ENCODE data around the gene TMEM164. TPM values are rescaled to one million over a fixed set of nuclear protein-coding genes. Genes with fewer than 3 reads are reported as not detected.

The TMEM164 gene
- total RNA-seq, 2 donors from 2014 or later: 12.2 to 24.1 TPM

DNA sequence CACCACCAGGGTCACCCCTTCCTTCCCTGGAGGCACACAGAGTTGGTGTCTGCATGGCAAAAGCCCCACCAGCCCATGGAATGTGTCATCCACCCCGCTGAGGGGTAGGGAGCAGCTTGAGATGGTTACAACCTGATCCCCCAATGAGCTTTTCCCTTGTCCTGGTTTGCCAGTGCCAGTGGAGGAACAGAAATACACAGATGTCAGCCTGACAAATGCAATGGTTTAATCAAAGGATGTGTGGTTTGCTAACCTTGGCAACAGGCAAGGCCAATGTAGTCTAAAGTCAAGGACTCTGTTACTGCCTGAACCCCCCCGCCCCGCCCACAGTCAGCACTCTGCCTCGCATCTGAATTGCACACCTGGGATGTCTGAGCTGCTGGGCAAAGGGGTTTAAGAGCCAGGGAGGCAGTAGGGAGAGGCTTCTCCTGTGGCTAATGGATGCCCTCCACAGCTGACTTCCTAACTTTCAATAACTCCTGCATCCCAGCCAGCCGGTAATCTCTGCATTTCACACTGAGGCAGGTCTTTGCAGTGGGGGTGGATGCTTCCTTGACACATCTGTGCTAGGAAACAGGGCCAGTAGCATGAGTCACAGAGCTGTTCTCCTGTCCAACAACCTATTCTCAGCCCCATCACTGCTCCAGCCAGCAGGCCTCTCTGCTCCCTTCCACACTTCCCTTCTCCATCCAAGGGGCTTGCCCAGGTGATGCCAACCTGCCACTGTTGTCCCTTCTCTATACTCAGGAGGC is 177.4 kb downstream of the TMEM164 start:
- Mint-ChIP-seq H3K27ac (no peak overlapping the region), H3K9me3 (no peaks in the 10 kb centered on the region), H3K4me3 (no peak overlapping the region), H3K36me3 (ENCODE audit: low read depth) (no peaks in the 10 kb centered on the region), H3K4me1 (peaks cover 6% of the 10 kb centered on the region), H3K27me3 (no peaks in the 10 kb centered on the region)
- peak; percentile 60 for ATAC-seq (replicated peaks)

DNA sequence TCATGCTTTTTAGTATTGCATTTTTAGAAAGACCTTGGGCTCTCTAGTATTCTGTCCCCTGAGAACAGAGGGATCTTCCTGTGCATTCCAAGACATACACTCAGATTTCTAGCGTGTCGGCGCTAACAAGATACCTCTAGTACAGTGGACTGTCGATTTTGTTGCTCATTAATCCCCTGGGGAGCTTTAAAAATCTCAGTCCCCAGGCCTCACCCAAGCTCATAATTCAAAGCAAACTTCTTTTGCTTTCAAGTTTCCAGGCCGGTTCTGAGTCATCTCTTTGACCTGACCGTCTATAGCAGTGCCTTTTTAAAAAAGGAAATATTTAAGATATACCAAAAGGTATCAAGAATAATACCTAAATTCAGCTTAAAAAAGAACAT is 178.0 kb downstream of the TMEM164 start:
- peaks cover 8% of the 10 kb centered on the region for H3K4me1 Mint-ChIP-seq
- no peak overlapping the region for H3K27ac Mint-ChIP-seq
- H3K27me3 Mint-ChIP-seq: no peaks in the 10 kb centered on the region
- H3K9me3 Mint-ChIP-seq: no peaks in the 10 kb centered on the region
- H3K36me3 Mint-ChIP-seq (ENCODE audit: low read depth): no peaks in the 10 kb centered on the region
- no peak for ATAC-seq (replicated peaks)
- no peak overlapping the region for H3K4me3 Mint-ChIP-seq

DNA sequence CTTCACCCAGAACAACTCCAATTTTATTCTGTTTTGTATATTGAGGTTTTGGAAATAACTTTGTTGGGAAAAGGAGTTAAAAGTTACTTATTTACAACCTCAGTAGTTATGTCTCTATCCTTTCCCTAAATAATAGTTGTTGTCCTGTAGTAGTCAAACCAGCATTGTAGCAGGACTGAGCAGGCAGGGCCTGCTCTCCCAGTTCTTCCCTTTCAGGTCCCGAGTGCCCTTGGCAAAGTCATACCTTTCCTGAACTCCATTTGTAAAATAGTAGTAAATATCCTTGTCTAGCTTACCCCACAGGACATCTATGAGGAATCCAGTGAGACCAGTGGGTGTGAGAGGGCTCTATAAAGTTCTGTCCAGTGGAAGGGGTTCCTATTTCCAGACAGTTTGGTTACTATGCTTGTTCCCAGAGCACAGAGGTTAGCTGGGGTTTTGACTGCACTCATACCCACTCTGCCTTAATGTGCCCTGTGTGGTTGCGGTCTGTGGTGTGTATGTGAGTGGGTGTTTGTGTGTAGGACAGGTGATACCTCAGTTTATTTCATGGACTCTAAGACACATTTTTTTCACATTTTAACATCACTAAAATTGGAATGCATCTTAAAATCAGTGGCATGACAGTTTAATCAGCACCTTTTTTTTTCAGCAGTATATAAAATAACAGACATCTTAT is 178.7 kb downstream of the TMEM164 start:
- Mint-ChIP-seq H3K27ac (peak overlapping the region; percentile 56), H3K36me3 (ENCODE audit: low read depth) (no peaks in the 10 kb centered on the region), H3K9me3 (no peaks in the 10 kb centered on the region), H3K4me3 (no peak overlapping the region), H3K4me1 (peaks cover 8% of the 10 kb centered on the region), H3K27me3 (no peaks in the 10 kb centered on the region)
- ATAC-seq (replicated peaks): peak; percentile 53

DNA sequence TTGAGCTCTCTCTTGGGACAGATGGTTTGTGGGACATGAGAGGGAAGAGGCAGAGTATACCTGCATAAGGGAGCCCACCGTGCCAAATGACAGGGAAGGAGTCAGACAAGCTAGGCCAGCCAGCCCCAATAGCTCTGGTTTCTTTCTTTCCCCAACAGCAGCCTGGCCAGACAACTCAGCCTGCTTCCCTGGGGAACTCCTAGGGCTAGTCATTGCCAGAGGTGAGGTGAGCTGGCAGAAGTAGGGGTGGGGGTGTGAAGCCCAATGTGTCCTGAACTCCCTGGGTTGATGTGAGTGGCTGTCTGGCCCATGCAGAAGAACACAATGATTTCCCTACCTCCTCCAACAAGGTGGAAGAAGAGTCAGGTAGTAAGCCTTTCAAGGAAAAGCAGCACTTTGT is 179.4 kb downstream of the TMEM164 start:
- Mint-ChIP-seq H3K9me3 (no peaks in the 10 kb centered on the region), H3K4me3 (peak overlapping the region; percentile 2), H3K36me3 (ENCODE audit: low read depth) (no peaks in the 10 kb centered on the region), H3K27me3 (no peaks in the 10 kb centered on the region), H3K27ac (peak overlapping the region; percentile 56), H3K4me1 (peaks cover 8% of the 10 kb centered on the region)
- ATAC-seq (replicated peaks): peak; percentile 65

DNA sequence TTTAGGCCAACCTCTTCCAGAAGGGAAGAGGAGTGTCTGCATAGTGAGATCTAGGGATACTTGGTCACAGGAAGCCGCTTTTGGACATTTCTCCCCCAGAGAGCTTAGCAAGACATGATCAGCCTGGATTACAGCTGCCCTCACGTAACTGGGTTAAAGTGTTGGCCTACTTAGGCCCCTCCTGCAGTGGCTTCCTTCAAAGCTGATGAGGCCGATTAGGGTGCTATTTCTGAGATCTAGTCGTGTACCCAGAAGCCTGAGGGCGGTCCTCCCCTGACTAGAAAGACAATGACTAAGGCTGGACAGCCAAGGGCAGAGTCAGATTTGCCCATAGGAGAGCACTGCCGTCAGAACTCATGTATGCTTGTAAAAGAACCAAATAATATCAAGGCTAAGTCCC is 180.0 kb downstream of the TMEM164 start:
- Mint-ChIP-seq H3K27me3 (no peaks in the 10 kb centered on the region), H3K4me3 (no peak overlapping the region)
- no peak for ATAC-seq (replicated peaks)

DNA sequence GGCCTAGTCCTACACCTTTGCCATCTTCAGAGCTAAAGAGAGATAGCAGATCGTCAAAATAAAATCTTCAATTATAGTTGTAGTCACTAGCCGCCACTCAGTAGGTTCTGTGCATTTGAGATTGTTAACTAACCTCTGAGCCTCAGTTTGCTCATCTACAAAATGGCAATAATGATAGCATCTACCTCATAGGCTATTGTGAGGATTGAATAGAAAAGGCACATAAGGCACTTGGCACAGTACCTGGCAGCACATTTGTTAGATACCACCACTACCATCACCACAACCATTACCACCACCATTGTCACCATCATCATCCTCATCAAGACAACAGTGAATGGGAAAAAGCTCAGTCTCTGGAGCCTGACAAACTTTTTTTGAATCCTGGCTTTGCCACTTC is 180.4 kb downstream of the TMEM164 start:
- ATAC-seq (replicated peaks): no peak
- H3K4me1 Mint-ChIP-seq: peaks cover 8% of the 10 kb centered on the region
- H3K27ac Mint-ChIP-seq: no peak overlapping the region
- H3K36me3 Mint-ChIP-seq (ENCODE audit: low read depth): no peaks in the 10 kb centered on the region
- H3K27me3 Mint-ChIP-seq: no peaks in the 10 kb centered on the region
- H3K4me3 Mint-ChIP-seq: no peak overlapping the region
- H3K9me3 Mint-ChIP-seq: no peaks in the 10 kb centered on the region

More for the DNA sequence above, 180.0 kb downstream of the TMEM164 start:
- Mint-ChIP-seq H3K4me1 (peaks cover 8% of the 10 kb centered on the region), H3K27ac (peak overlapping the region; percentile 56), H3K36me3 (ENCODE audit: low read depth) (no peaks in the 10 kb centered on the region), H3K9me3 (no peaks in the 10 kb centered on the region)

DNA sequence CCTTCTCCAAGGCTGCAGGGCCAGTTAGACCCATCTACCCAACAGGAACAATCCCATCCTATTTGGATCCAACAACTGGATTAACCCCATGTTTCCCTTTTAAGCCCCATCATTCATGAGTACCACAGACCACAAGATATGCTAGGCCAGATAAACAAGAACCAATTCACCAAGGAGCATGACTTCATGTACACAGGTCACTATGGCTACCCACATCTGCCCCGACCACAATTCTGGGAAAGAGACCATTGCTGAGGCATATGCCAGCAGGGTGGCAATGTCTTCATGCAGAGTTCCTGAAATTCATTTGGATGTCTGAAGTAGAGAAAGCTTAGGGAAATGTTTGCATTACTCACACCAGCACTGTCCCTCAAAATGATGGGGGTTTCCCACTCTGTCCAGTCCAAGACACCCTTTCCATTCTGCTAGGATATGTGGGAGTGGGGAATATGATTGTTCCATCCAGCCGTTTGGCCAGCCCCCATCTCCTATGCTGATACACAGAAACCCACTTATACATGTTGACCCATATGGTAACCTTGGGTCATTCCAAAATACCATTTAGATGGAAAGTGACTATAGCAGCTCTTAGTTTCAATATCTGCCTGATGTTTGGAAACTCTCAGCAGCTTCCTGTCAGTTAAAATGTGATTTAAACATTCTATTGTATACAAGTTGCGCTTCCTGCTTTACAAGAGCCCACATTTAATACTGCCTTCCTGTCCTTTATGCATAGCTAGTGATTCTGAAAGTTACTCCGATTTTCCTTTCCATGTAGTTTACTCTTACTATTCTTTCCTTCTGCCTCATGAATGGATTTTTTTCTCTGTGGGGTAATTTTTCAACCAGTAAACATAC is 186.0 kb downstream of the TMEM164 start:
- no peaks in the 10 kb centered on the region for H3K9me3 Mint-ChIP-seq
- no peaks in the 10 kb centered on the region for H3K36me3 Mint-ChIP-seq (ENCODE audit: low read depth)
- H3K4me3 Mint-ChIP-seq: peak overlapping the region; percentile 41
- H3K27ac Mint-ChIP-seq: peak overlapping the region; percentile 66
- peaks cover 19% of the 10 kb centered on the region for H3K4me1 Mint-ChIP-seq
- H3K27me3 Mint-ChIP-seq: no peaks in the 10 kb centered on the region
- peak; percentile 67 for ATAC-seq (replicated peaks)

DNA sequence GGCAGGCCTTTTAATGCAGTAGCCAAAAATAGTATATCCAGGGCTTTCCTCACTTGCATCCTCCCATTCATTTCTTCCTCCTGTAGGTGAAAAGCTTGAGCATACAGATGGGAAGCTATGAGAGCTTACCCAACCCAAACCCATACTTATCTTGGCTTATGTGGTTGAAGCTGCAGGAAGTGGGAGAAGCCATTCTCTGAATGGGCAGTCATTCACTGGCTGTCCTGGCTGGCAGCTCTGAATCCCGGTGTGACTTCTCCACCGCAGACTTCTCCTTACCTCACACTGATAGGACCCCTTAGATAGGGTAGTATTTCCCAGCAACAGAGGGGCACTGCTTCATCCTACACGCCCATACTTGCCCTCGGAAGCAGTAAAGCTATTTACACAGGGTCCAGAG is 189.6 kb downstream of the TMEM164 start:
- no peak for ATAC-seq (replicated peaks)
- Mint-ChIP-seq H3K36me3 (ENCODE audit: low read depth) (peaks cover 8% of the 10 kb centered on the region), H3K27ac (no peak overlapping the region), H3K4me1 (peaks cover 14% of the 10 kb centered on the region), H3K27me3 (no peaks in the 10 kb centered on the region), H3K4me3 (no peak overlapping the region), H3K9me3 (no peaks in the 10 kb centered on the region)

DNA sequence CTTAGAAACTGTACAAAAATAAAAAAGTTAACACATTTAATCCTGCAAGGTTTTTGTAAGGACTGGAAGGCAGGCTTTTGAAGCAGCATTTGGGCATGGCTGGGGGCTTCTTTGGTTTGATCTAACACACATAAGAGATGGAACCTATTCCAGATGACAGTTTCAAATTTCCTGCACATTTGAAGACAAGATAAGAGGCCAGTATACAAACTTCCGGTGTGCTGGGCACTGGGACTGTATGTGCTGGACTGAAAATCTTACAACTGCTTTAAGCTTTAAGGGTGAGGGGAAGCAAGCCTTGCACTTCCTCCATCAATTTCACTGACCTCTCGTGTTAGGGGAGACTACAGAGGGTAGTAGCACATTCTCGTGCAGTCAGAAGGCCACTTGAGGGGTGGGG is 192.1 kb downstream of the TMEM164 start:
- H3K9me3 Mint-ChIP-seq: no peaks in the 10 kb centered on the region
- H3K36me3 Mint-ChIP-seq (ENCODE audit: low read depth): peaks cover 8% of the 10 kb centered on the region
- no peaks in the 10 kb centered on the region for H3K4me1 Mint-ChIP-seq
- no peak for ATAC-seq (replicated peaks)
- H3K4me3 Mint-ChIP-seq: no peak overlapping the region
- H3K27ac Mint-ChIP-seq: no peak overlapping the region
- H3K27me3 Mint-ChIP-seq: no peaks in the 10 kb centered on the region

DNA sequence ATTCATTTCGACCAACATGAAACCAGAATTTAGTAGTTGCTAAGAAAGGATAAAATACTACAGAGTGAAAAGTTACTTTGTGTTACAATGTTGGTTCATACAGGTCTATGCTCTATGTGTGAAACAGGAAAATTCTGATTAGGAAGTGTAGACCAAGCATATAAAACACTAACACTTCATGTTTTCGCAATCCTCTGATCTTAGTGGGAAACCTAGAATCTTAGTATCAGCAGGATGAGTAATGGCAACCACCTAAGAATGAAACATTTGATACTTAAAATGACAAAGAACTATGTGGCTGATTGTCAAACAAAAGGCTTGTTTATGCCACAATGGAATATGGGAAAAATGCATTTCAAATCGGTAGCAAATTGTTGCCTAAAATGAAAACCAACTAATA is 198.9 kb downstream of the TMEM164 start:
- no peaks in the 10 kb centered on the region for H3K9me3 Mint-ChIP-seq
- no peaks in the 10 kb centered on the region for H3K36me3 Mint-ChIP-seq (ENCODE audit: low read depth)
- H3K4me1 Mint-ChIP-seq: peaks cover 11% of the 10 kb centered on the region
- ATAC-seq (replicated peaks): peak; percentile 42
- no peaks in the 10 kb centered on the region for H3K27me3 Mint-ChIP-seq
- H3K4me3 Mint-ChIP-seq: no peak overlapping the region
- no peak overlapping the region for H3K27ac Mint-ChIP-seq

DNA sequence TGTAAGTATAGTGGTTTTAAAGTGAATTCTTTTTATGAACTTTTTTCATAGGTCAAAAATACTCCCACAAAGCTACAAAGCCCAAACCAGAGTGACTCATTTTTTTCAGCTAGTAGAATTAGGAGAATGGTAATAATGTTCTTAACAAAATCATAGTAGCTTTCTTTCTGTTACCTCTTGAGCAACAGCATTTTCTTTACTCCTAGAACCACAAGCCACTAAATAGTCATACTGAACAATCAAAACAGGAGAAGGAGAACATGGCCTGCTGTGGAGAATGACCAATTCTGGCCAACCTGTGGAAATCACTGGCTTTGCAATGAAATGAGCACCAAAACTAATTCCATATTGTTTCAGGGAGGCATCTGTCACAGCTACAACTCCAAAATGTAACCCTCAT is 202.1 kb downstream of the TMEM164 start:
- Mint-ChIP-seq H3K27me3 (no peaks in the 10 kb centered on the region), H3K4me3 (no peak overlapping the region), H3K27ac (no peak overlapping the region), H3K36me3 (ENCODE audit: low read depth) (no peaks in the 10 kb centered on the region), H3K9me3 (no peaks in the 10 kb centered on the region), H3K4me1 (peaks cover 11% of the 10 kb centered on the region)
- ATAC-seq (replicated peaks): peak; percentile 88

DNA sequence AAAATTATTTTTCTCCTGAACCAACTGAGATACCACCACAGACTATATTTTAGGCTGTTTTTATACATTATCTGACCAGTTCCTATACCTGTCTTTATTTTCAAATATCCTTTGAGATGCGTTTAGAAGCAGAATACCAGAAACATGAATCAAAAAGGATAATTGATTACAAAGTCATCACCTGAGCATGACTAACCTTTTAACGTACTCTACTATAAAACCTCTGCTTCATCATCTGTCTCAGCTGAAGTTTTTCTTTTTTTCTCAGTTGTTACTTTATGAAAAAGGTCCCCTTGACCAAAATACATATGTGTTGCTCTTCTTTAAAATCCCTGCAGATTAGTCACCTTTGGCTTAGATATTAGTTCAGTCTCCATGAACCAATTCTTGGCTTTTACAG is 205.2 kb downstream of the TMEM164 start:
- no peaks in the 10 kb centered on the region for H3K27me3 Mint-ChIP-seq
- no peak overlapping the region for H3K27ac Mint-ChIP-seq
- H3K4me1 Mint-ChIP-seq: peaks cover 16% of the 10 kb centered on the region
- no peaks in the 10 kb centered on the region for H3K36me3 Mint-ChIP-seq (ENCODE audit: low read depth)
- no peak for ATAC-seq (replicated peaks)
- H3K9me3 Mint-ChIP-seq: no peaks in the 10 kb centered on the region
- H3K4me3 Mint-ChIP-seq: no peak overlapping the region

DNA sequence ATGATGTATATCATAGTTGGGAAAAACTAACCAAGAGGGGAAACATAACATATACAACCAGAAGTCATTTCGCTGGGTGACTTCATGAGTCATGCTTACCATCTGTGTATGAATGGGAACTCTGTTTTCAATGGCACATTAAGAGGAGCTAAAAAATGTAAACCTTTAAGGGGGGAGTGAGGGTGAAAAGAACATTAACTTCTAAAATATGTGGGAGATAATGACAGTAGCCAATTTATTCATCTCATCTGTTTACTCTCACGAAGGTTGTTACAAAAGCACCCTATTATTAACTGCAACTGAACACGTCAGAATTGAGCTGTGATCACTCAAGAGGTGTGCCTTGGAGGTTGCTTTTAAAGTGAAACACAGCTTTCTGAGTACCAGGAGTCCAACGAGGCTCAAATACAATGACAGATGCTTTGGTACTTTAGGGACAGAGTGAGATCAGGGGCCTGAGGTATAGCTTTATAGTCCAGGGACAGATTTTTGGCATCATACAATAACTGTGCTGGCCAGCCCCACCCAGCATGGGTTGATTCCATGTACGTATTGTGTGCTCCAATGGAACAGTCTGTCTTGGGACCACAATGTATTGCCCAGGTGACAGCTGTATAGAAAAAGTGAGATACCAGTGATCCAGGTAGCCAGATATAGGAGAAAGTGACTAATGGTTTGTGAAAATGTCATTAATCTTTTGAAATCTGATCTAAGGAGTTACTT is 207.7 kb downstream of the TMEM164 start:
- H3K27ac Mint-ChIP-seq: no peak overlapping the region
- H3K4me3 Mint-ChIP-seq: no peak overlapping the region
- no peaks in the 10 kb centered on the region for H3K27me3 Mint-ChIP-seq
- H3K9me3 Mint-ChIP-seq: no peaks in the 10 kb centered on the region
- peak; percentile 32 for ATAC-seq (replicated peaks)
- peaks cover 11% of the 10 kb centered on the region for H3K4me1 Mint-ChIP-seq
- peaks cover 7% of the 10 kb centered on the region for H3K36me3 Mint-ChIP-seq (ENCODE audit: low read depth)

DNA sequence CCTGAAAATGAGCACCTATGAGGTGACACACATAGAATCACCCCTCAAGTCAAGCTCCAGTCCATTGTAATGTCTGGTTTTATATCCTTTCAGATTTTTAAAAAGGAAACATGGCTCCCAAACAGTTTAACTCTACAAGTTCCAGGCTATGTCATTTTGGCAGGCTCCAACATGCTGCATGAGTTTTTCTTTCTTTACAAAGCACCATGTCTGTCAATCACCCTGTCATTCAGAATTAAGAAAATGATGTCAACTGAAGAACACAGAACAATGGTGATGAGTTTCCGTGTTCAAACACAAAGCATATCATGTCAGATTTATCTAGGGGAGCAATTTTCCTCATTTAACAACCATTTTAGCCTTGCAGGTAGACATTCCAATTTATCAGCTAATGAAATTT is 208.4 kb downstream of the TMEM164 start:
- Mint-ChIP-seq H3K27ac (no peak overlapping the region), H3K4me3 (no peak overlapping the region), H3K27me3 (no peaks in the 10 kb centered on the region), H3K4me1 (peaks cover 7% of the 10 kb centered on the region), H3K36me3 (ENCODE audit: low read depth) (peaks cover 11% of the 10 kb centered on the region), H3K9me3 (no peaks in the 10 kb centered on the region)
- ATAC-seq (replicated peaks): no peak

Measured in activated T-helper 17 cell treated with anti-CD3 and anti-CD28 coated beads, Interleukin-2, amount 50 U/mL, for 72 hours (primary cell).